Measurements from ENCODE around the gene NLGN1. TPM values are rescaled to one million over a fixed set of nuclear protein-coding genes. Genes with fewer than 3 reads are reported as not detected.

Gene NLGN1
- total and polyA plus RNA-seq, 8 donors: 3.1 to 11.9 (median 8.0) TPM

- intact Hi-C loops (cut with DNase I): no loop called here
- no peaks in the 10 kb centered on the region for H3K4me1 ChIP-seq
- H3K9me3 ChIP-seq: peaks cover 0 to 14% of the 10 kb centered on the region in 2 donors
- no peak for TF ChIP-seq CTCF (IDR thresholded peaks at IDR 0.05)
- DNase-seq: no peak
- no peak overlapping the region for H3K4me3 ChIP-seq
- ATAC-seq: no peak
- no peaks in the 10 kb centered on the region for H3K27me3 ChIP-seq
- no peaks in the 10 kb centered on the region for H3K36me3 ChIP-seq
- H3K27ac ChIP-seq: no peak overlapping the region
Observed at GRCh38 chr3:174169736-174170135, 772.2 kb downstream of the NLGN1 start.

- Histone ChIP-seq H3K9me3 (peaks cover 0 to 8% of the 10 kb centered on the region in 2 donors), H3K4me1 (no peaks in the 10 kb centered on the region), H3K36me3 (no peaks in the 10 kb centered on the region), H3K27ac (no peak overlapping the region), H3K27me3 (no peaks in the 10 kb centered on the region), H3K4me3 (no peak overlapping the region)
- intact Hi-C loops (cut with DNase I): no loop called here
- no peak for DNase-seq
- no peak for TF ChIP-seq CTCF (IDR thresholded peaks at IDR 0.05)
- no peak for ATAC-seq
Observed at GRCh38 chr3:174170248-174170647, 772.7 kb downstream of the NLGN1 start.

DNA sequence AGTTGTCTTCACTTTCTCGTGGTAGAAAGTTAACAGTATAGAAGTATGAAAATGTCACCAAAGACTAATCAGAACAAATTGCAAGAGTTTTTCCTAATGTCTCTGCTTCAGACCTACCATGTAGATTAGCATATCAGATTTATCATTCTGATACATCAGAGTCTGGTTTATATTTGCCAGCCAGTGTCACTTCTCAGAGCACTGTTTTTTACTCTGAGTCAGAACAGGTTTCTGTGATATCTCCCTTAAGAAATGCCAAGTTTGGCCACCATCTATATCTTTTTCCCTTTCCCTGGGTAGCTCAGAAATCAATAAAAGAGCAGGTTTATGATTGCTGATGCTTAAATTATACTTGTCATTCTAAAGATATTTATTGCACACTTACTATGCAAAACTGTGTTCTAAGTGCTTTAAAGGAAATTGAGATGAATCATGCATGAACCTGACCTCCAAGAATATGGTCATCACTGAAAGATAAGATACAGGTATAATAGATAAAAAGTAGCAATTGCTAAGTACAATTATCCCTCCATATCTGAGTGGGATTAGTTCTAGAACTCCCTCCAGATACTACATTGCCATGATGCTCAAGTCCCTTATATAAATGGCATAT, 788.9 kb downstream of the NLGN1 start:
- intact Hi-C loops (cut with DNase I): no loop called here
- H3K4me3 ChIP-seq: no peak overlapping the region
- no peaks in the 10 kb centered on the region for H3K4me1 ChIP-seq
- no peak overlapping the region for H3K27ac ChIP-seq
- H3K36me3 ChIP-seq: no peaks in the 10 kb centered on the region
- TF ChIP-seq CTCF (IDR thresholded peaks at IDR 0.05): no peak
- H3K27me3 ChIP-seq: no peaks in the 10 kb centered on the region
- H3K9me3 ChIP-seq: no peaks in the 10 kb centered on the region
- DNase-seq (no peak), ATAC-seq (no peak)

DNA sequence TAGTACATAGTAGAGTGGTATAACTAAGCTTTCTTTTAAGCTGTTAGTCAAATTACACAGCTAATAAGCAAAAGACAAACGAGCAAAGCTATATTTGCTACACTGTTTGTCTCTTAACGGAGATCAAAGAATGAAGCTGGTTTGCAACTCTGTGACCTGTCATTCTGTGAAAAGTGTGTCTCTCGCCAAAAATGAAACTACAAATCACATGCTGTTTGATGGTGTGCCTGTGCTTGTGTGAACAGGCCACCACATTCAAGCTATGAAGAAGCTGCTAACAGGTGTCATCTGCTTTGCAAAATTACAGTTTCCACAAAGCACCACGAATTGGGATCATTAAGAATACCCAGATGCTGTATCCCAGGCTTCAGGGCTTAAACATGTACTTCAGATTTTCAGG, 793.8 kb downstream of the NLGN1 start:
- DNase-seq (no peak), ATAC-seq (no peak)
- no peaks in the 10 kb centered on the region for H3K27me3 ChIP-seq
- H3K36me3 ChIP-seq: no peaks in the 10 kb centered on the region
- intact Hi-C loops (cut with DNase I): no loop called here
- H3K9me3 ChIP-seq: no peaks in the 10 kb centered on the region
- no peaks in the 10 kb centered on the region for H3K4me1 ChIP-seq
- H3K4me3 ChIP-seq: no peak overlapping the region
- no peak overlapping the region for H3K27ac ChIP-seq
- TF ChIP-seq CTCF (IDR thresholded peaks at IDR 0.05): no peak

DNA sequence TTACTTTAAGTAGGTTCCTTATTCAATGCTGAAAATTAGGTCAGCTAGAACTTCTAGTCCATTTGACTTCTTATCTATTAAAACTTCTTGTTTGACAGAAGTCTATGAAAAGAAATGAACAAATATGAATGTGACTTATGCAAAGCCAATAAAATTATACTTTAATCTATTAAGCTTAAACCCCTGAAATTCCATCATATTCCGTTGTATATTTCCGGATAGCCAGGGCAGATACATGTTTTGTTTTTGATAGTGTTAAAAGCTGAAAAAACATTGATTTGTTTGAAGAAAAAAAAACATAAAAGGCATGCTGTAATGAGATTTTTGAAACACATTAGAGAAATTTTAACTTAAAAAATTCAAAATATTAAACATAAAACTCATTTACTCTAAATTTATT, 794.4 kb downstream of the NLGN1 start:
- intact Hi-C loops (cut with DNase I): no loop called here
- H3K9me3 ChIP-seq: no peaks in the 10 kb centered on the region
- no peaks in the 10 kb centered on the region for H3K4me1 ChIP-seq
- TF ChIP-seq CTCF (IDR thresholded peaks at IDR 0.05): no peak
- no peak overlapping the region for H3K27ac ChIP-seq
- DNase-seq (no peak), ATAC-seq (no peak)
- H3K4me3 ChIP-seq: no peak overlapping the region
- H3K27me3 ChIP-seq: no peaks in the 10 kb centered on the region
- H3K36me3 ChIP-seq: no peaks in the 10 kb centered on the region
